GM04503 (cell line): ENCODE measurements around the gene GNAS.

Experiments used
- DNase-seq: peaks from one replicate; pipeline ENCODE4 v3.0.0-alpha.2; 2012; ENCODE audit warnings: low read depth

GNAS gene

DNA sequence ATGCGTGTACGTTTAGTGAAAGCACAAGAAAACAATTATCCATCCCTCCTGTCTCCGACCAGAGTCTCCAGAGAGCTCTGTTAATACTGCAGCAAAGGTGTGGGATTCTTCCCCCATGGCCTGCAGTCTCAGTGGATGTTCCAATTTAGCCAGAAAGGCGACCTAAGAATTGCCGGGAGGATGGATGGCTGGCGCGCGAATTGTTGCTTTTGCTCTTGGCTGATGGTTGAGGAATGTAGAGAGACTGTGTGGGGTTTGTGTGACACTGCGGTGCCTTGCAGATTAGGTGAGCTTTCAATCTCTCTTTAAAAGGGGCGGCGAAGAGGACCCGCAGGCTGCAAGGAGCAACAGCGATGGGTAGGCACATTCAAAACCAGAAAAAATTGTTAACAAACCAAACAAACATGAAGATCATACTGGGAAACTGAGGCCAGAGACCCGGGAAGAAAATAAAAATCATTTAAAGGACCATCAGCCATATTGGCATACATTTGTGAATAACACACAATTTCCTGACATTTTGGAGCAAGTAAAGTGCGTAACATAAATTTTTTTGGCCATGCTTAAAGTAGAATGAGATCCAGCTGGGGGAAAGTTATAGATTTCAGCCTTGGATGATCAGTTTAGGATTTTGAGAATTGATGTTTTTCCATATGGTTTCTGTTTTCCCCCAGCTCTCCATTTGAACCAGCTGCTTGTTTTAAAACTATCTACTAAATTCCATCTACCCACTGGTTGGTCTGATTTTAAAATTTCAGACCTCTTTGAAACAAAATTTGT lies 46.3 kb downstream of the GNAS start:
- DNase-seq, result no peak

DNA sequence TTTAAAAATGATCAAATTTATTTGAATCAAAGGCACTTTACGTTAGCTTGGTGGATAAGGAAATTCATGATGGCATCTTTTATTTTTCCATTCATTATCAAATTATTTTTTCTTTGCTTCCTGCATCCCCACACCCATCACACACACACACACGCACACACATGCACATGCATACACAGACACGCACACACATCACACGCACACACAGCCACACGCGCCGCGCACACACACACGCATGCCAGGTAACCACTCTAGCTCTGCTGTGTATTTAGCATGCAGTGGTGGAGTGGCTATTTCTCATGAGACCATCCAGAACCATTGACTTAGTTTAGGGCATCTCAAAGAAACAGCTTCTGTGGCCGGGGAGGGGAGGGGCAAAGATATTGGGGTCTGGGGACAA lies 47.0 kb downstream of the GNAS start:
- no peak for DNase-seq

DNA sequence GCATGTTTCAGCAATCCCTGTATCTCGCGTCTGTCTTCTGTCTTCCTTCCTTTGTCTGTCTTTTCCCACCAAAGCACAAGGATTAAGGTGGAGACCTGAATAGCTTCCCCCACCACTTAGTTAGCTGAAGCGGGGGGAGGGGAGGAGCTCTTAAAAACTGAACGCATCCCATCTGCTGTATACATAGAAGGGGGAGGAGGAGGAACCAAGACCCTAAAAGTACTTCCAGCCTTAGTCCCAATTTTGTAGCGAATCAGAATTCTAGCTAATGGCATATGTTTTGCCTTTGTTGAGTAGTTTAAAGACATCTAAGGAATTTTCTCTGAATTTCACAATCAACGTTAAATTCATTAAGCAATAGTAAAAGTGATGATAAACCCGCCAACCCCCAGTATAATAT lies 47.9 kb downstream of the GNAS start:
- DNase-seq, result no peak

DNA sequence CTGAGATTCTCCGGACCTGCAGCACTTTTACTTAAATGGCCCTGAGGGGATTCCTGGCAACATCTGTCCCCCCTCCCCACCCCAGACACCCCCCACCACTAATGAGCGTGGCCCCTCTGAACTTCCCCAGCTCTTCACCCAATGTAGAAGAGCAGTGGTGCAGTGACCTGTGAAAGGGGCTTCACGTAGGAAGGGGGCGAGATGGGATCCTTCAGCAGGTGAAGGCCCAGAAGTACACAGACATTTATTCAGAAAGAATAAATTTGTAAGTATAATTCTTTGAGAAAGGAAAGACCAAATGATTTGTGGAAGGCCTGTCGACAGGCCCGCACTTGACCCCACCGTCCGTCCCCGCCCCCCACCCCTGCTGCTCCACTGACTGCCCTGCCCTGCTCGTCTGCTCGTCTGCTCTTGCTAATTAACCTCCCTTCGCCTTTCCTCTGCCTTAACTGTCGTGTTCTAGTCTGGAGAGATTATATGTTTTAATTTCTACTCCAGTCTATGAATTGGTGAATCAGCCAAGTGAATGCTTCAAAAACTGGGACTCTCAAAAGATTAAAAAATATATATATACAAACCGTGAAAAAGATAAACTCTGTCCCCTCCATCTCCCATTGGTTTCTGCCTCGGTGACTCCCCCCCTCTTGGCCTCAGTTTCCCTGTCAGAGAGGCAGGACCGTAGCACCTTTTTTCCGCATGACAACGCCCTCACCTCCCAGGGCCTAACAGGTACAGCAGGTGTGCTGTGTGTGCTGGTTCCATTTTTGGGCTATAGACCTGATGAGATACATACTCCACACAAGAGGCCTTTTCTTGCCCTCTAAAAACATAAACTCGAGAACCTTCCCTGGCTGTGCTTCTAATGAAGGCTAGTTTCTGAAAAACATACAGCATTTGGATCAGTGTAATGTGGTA lies 49.2 kb downstream of the GNAS start:
- no peak for DNase-seq

DNA sequence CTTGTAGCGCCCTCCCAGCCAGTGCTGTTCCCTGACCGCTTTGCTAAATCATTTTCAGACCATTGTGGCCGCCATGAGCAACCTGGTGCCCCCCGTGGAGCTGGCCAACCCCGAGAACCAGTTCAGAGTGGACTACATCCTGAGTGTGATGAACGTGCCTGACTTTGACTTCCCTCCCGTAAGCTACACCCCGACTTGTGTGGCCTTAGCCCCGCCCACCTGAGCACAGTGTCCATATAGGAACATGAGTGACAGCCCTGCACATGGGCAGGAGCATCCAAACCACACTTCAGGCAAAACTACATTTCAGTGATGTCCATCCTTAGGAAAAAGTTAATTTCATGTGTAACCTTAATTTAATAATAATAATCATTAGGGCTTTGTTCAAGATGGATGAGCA lies 51.1 kb downstream of the GNAS start:
- no peak for DNase-seq

DNA sequence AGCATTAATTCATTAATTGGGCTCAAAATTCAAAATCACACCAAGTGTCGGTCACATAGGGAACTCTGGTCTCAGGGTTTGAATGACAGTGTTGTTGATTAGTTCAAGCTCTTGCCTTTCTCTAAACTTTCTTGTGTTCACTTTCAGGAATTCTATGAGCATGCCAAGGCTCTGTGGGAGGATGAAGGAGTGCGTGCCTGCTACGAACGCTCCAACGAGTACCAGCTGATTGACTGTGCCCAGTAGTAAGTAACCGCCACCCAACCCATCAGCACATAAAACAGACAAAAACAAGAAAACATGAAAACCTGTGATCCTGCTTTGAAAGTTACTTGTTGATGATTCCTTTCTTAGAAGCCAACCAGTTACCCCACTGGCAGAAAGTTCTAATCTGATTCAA lies 52.7 kb downstream of the GNAS start:
- no peak for DNase-seq

DNA sequence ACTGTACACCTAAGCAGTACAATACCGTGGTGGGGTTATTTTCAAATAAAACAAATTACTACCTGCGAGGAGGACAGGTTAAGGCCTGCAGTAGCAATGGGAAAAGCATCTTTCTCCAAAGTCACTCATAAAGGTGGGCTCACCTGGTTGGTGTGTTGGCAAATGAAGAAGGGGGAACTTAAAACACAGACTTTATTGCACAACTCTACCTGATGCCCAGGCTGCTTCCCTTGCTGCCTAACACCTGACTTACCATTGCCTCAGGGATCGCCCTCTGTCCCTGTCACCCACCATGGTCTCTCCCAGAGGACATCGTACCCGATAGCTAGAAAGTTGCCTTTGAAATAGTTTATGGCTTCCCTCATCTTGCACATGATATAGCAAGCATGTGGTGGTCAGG lies 53.6 kb downstream of the GNAS start:
- DNase-seq, result no peak

DNA sequence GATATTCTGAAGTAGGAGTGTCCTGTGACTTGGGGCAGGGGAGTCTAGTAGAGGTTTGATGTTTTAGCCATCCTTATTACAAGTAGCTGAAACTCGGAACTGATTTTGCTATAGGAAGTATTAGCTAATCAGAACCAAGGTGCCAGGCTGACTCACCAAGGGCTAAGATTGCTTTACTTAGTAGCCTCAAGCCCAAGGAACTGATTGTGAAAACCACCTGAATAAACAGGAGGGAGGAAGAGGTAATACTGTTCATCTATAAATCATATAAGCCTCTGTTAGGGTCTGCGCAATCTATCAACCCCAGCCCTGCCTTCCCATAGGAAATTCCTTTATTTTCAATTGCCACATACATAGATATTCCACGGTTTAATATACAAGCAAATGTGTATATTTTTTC lies 54.4 kb downstream of the GNAS start:
- no peak for DNase-seq

DNA sequence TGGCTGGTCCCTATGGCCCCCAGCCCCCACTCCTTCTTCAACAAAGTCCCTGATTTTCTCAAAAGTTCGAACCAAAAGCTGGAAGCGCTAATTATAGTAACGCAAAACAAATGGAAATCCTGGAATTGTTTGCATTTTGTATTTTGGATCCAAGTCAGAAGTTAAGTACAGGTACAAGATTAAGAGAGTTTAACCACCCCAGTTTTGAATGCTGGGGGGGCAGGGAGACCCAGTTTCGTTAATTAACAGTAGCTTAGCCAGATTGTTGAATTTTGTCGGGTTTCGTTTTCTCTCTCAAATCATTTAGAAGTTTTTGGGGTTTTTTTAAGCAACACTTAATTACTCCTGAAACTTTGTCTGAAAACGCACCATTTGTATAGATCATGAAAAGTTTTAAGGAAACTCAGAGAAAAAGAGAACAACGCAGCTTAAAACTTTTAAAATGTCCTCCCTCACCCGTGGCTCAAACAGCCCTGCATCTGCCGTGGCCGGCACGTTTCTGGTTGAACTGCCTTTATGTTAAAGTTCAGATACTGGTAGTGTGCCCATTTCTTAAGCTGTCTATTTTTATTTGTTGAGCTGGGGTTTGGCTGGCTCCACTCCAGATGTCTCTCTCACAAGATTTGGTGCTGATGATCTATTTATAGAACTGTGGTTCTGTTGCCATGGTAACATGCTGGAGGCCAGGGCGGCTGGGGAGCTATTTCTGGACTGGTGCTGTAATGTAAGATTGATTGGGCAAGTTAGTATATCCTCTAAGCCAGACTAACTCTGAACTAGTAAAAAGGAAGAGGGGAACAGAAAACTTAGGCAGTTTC lies 55.0 kb downstream of the GNAS start:
- peak; percentile 95 for DNase-seq

DNA sequence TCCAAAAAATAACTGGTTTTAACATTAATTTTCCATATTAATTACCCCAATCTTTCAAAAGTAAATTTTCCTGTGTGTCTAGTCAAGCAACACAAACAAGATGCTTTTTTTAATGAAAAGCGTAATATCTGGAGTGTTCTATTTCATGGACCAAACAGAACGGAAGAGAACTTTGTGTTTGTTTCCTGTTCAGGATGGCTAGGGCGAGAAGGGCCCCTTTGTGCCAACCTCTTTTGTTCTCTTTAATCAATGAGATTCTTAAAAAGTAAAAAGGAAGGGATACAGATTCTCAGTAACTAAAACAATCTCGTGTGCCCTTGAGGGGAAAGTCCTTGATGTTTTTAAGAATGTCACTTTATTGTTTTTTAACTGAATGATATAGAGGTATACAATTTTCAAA lies 55.7 kb downstream of the GNAS start:
- DNase-seq, result no peak

DNA sequence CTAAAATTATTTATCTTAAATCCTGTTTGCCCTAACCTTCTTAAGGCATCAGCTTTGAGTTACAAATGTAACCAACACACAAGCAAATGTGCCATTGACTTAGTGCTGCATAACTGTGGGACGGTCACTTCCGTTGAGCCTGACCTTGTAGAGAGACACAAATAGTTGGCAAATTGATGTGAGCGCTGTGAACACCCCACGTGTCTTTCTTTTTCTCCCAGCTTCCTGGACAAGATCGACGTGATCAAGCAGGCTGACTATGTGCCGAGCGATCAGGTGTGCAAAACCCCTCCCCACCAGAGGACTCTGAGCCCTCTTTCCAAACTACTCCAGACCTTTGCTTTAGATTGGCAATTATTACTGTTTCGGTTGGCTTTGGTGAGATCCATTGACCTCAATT lies 56.4 kb downstream of the GNAS start:
- DNase-seq, result no peak

DNA sequence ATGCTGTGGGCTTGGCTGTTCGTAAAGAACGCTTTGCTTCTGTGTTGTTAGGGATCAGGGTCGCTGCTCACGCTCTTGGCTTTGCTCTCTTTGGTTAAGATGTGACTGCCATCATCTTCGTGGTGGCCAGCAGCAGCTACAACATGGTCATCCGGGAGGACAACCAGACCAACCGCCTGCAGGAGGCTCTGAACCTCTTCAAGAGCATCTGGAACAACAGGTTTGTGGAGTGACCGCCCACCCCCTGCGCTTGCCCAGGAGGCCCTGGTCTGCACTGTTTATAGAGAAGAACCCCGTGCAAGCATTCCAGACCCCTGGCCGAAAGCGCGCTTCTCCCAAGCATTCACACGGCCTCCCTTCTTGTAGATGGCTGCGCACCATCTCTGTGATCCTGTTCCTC lies 57.1 kb downstream of the GNAS start:
- no peak for DNase-seq

DNA sequence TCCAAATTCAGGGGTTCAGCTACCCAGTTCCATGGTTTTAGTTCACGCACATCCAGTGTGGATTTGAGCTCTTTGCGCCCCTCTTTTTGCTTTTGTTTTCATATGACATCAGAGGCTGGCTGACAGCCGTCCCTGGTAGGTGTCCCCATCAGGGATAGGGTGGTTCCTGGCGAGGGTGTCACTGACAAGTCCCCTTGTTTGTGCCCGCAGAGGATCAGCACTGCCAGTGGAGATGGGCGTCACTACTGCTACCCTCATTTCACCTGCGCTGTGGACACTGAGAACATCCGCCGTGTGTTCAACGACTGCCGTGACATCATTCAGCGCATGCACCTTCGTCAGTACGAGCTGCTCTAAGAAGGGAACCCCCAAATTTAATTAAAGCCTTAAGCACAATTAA lies 58.0 kb downstream of the GNAS start:
- DNase-seq, result no peak

DNA sequence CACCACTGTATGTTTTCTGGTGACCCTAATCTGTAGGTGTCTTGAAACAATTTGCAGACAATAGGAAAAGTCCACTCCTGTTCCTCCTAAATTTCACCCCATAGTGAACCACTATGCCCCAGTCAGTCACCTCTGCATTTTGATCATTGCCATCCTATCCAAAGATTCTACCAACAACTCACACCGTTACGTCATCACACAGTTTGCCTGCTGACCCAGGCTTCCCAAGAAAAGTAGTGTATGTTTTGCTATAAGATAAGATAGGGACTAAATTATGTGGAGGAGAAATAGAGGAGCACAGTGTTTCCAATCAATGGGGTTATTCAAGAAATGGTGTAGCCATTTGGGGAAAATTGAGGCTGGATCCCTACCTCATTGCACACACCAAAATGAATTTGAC lies 58.8 kb downstream of the GNAS start:
- no peak for DNase-seq

DNA sequence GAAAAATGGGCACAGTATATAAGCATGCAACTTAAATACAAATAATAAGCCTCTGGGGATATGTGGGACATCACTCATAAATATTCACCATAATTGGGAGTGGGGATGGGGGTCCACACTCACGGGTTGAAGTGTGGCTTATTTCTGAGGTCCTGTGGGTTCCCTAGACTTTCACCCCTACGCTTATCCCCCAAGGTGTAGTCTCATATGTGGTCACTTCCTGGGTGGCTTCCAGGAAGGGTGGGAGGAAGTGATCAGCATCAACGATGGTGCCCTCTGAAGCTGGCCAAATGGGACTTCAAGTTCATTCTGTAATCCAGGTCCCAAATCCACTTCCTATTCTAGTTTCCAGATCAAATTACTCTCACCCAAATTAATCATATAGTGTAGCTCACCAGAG lies 59.5 kb downstream of the GNAS start:
- no peak for DNase-seq

DNA sequence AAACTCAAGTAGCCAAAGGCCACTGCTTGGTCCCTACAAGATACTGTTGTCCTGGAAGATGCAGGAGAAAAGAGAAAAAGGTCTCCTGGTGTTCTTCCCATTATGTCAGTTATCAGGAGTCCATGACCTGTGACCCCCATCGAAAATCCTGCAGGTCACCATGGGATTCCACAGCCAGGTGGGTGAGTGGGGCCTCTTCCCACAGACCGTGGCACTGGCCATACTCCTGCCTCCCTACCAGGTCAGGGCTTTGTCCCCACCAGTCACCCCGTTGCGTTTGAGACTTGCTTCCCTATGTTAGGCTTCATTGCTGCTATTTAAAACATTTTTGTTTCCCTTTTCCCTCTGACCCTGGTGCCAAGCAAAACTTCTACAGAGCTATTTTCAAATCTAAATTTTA lies 60.6 kb downstream of the GNAS start:
- DNase-seq, result no peak

DNA sequence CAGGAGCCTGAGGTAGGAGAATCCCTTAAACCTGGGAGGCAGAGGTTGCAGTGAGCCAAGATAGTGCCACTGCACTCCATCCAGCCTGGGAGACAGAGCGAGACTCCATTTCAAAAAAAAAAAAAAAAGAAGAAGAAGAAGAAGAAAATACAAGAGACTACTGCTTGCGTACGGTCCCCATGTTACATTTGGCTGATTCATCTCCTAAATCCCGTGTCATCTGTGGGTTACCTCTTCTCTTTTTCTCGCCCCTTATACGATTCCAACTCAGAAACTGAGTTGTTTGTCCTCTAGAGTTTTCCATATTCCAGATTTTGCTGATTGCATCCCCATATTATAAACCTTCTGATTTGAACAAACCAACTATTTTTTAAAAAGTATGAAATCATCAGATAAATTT lies 66.1 kb downstream of the GNAS start:
- DNase-seq, result no peak

DNA sequence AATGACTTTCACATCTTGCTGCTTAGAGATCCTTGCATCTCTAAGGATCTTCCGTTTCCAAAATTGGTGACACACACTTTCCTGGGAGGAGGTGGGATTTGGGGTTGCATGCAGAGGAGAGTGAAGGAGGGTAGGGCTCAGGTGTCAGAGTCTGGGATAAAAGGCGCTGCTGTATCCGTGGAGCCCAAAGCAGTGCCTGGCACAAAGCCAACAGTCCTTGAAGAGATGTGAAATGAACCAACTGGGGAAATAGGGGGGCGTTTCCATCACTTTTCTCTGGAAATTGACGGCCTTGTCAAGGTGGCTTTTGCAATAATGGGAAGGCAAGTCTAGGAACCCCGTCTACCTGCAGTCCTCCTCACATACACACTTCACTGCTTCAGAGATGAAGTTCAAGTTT lies 69.0 kb downstream of the GNAS start:
- DNase-seq, result no peak

DNA sequence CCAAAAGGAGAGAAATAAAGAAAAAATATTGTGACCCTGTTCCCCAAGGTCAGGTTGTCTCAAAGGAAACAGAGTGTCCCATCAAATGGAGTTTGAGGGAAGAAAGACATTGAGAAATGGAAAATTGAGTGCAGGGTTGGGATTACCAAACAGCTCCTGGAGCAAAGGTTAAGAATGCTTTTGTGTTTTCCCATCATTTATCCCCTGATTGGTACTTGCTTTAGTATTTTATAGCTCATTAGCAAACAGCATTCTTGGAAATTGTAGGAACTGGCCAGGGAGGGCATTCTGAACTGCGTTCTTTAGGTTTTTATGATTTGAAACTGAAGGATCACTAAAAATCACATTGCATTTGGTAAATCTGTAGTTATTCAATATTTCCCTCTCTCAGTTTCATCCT lies 69.5 kb downstream of the GNAS start:
- no peak for DNase-seq

DNA sequence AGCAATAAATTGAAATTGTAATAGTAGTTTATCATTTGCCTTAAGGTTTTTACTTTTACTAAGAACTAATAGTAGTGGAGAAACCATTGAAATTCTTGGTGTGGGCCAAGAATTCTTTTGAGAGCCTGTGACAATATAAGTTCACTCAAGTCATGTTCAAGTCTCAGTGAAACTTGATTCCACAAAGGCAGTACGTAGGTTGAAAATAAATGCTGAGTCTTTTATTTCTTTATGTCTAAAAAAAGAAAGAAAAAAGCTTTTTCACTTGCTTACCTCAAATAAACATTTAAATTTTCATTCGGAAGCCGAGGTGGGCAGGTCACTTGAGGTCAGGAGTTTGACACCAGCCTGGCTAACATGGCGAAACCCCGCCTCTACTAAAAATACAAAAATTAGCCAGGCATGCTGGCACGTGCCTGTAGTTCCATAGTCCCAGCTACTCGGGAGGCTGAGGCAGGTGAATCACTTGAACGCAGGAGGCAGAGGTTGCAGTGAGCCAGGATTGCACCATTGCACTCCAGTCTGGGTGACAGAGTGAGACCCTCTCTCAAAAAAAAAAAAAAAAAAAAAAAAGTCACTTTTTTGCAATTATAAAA lies 70.7 kb downstream of the GNAS start:
- no peak for DNase-seq

DNA sequence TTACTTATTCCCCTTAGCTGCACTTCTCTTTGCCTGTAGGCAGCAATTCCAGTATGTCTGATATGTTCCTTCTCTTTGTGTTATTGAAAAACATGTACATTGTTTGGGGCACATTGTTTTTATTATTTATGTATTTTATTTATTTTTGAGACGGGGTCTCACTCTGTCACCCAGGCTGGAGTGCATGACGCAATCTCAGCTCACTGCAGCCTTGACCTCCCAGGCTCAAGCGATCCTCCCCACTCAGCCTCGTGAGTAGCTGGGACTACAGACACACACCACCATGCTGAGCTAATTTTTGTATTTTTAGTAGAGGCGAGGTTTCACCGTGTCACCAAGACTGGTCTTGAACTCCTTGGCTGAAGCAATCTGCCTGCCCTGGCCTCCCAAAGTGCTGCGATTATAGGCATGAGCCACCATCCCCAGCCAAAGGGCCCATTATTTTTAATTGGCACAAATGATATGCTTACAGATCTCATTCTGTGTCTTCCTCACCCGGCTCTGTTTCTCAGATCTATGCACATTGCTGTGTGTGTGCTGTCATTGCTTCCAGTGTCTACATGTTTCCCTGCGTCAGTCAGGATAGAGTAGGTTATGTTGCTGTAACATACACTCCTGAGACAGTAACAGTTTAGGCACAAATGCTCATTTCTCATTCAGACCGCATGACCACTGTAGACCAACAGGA lies 74.4 kb downstream of the GNAS start:
- no peak for DNase-seq
